GM18526 (cell line): ENCODE measurements around the gene PRKAB2.

Experiments used
- POLR2A ChIP-seq: IDR thresholded peaks from 3 replicates; pipeline ENCODE4 v1.6.1; 2011; ENCODE audit not compliant: insufficient read length; ENCODE audit errors: extremely low read depth

The PRKAB2 gene

DNA sequence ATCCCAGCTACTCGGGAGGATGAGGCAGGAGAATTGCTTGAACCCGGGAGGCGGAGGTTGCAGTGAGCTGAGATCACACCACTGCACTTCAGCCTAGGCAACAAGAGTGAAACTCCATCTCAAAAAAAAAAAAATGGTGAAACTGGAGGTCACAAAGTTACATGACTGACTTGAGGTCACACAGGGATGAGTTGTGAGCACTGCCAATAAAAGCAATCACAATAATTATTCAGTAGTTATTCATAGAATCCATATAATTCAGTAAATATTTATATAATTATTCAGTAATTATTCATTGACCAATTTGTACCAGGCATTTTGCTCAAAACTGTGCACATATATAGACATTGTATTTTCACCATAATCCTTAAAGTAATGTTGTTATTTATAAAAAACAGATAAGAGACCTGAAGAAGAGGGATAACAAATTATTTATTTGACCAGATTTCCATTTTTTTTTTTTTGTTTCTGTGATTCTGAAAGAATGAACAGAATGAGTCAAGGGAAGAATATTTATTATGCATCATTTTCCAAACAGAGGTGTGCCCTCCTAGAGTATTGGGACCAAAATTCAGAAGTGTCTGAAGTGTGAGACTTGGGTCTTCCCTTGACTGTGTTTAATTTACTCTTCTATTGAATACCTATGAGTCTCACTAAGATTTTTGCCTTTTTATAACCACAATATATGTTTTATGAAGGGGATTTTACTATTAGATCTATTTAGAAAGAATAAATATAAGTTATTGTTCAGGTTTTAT, 43.0 kb downstream of the PRKAB2 start:
- no peak for TF ChIP-seq POLR2A

DNA sequence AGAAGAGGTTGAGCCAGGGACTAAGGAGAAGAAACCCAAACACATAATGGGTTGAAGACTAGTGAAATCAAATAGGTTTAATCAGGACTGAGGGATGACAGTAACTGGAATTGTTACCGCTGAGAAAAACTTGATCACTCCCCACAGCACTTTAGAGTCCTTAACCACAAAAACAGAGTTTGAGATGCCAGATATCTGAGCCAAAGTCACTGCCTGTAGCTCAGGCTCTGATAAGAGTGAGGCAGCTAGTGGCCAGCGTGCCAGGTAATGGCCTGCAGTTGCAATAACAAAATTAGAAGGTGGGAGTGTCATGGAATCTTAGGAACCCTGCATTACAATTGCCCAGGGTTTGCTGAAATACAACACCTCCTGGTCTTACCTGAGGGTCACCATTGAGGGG, 48.0 kb downstream of the PRKAB2 start:
- TF ChIP-seq POLR2A: no peak

DNA sequence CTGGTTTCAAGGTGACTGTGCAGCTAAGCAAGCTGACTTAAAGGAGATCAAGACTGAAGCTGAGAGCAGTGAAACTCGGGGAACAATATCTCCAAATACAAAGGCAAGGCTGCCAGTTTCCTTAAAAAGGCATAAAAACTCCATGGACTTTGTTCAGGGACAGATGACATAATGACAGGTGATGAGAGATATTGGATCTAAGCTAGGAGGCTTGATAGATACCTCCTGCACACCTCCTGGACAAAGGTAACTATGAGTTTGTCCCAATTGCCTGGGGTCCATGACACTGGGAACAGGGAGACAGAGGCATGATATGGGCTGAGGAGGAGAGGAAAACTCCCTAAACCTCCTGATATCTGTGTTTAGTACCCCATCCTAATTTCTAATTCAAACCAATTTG, 55.2 kb downstream of the PRKAB2 start:
- TF ChIP-seq POLR2A: no peak

DNA sequence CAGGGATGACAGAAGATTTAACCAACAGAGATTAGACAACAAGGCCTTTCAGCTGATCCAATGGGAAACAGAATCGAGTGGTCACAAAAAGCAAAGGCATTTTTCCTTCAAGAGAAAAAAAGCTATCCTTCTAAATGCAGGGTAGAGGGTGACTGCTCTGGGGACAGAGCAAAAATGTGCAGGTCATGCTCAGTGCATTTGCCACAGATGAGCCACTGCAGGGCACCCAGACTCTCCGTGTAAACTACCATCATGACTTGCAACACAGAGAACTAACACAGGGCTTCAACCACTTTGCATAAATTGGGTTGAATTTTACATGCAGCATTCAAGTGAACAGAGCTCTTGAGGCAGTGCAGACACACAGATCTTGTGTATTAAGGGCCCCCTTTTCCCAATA, 56.8 kb downstream of the PRKAB2 start:
- no peak for TF ChIP-seq POLR2A

DNA sequence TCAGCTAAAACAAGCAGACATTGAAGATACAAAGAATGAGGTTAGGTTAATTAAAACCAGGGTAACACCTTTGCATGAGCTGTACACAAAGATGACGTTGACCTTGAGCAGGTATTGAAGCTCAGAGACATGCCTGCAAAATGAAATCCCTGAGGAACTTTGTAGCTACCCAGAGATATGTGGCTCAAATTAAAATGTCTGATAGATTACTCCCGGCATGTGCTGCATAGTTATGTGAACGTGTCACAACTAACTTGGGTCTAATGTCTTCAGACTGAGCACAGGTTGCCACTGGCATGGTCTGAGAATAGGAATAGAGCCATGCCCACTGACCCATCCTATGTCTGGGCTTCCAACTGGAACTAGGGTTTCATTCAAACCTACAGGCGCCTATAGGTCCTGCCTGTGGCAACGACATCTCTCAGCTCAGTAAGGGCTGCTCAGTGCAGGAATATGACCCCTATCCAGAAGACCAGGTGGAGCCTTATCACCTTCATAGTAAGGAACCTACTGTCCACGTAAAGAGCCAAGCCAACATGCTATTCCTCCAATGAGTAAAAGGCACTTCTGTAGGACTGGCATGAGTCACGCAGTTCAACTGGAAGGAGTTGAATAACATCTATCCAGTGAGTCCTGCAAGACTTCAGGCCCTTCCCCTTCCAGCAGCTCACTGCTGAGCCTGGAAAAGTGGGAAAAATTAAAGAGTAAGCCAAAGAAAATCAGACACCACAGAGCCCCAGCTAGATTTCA, 60.7 kb downstream of the PRKAB2 start:
- no peak for TF ChIP-seq POLR2A

DNA sequence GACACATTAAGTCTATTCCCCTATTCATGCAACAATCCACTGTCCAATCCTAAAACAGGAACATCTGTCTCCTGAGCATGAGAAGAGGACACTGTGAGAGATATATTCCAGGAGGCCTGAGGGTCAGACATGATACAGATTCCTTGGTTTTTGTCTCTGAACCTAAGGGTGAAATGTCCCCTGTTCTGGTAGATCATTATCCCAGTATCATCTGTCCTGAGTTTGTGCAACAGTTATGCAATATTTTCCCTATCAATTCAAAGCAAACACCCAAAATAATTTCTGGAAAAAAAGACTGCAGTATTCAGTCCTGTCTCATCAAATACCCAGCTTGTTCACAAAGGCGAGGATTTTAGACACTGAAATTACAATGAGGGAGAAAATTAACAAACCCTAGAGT, 61.4 kb downstream of the PRKAB2 start:
- TF ChIP-seq POLR2A: no peak

DNA sequence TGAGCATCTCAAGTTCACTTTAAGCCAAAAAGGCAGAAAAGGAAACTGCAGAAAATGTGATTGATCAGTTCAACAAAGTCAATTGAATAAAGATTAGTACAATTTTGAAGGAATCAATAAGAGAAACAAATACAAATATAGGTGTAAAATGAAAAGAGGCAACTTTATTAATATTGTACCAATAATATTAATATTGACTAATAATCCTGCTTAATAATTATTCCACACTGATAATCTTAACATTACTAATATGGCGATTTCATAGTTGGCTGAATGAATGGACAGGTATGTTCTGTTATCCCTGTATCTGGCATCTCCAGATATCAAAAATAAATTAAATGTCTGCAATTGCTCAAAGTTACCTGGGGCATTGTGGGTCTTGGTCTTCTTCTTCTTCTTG, 61.8 kb downstream of the PRKAB2 start:
- TF ChIP-seq POLR2A: no peak

DNA sequence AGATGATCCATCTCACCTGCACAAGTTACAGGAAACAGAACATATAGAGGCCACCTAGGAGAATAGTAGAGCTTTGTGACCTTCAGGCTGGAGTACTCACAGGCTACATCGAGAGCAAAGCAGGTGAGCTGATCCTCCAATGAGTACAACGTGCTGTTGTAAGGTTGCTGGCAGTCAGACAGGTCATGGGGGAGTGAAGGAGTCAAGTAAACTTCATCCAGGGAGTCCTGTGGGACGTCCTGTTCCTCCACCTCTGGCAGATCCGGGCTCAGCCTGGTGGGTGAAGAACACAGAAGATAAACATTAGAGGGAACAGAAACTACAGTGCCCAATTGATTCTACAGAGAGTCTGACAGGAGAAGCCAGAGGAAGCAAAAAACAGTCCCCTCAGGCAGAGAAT, 62.5 kb downstream of the PRKAB2 start:
- no peak for TF ChIP-seq POLR2A

DNA sequence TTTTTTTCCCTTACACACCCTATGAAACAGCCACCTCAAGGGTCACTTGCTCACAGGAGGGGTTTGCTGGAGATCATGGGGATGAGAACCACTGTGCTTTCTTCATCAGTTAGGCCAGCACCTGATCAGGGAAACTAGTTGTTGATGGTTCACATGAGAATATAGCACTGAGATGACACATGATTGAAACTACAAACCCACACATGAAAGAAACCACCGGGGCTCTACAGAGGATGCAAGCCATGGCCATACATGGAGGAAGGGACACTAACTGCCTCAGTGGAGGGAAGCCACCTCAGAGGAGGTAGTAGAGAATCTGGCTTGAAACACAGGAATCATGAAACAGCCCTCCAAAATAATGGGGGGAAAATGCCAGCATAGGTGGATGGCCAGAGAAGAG, 63.2 kb downstream of the PRKAB2 start:
- no peak for TF ChIP-seq POLR2A

DNA sequence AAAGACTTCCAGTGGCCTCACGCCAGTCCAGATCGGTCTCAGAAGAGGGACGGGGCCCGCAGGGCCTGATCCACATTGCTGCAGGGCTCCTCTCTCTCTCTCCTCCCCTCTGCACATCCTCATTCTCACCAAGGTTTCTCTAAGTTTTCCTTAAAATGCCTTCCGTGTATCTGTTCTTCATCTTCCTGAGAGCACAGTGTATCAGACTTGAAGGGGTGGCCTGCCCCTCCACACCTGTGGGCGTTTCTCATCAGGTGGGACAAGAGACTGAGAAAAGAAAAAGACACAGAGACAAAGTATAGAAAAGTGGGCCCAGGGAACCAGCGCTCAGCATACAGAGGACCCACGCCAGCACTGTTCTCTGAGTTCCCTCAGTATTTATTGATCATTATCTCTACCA, 66.4 kb downstream of the PRKAB2 start:
- TF ChIP-seq POLR2A: no peak
